Measurements from ENCODE around the gene PTPRT.

Gene PTPRT

GRCh38 chr20:43189554-43190331 is at the start of gene PTPRT:
PTPRT (minus strand) TSS chr20:43189906; CDS start chr20:43189733, 173 bp downstream.
- DNase-seq: no peak

- DNase-seq: no peak
These were observed 49.1 kb upstream of the PTPRT start for GRCh38 chr20:43238833-43239232.

- DNase-seq: no peak
These were observed 48.6 kb upstream of the PTPRT start for GRCh38 chr20:43238266-43238665.

GRCh38 chr20:43237651-43238168 is 48.0 kb upstream of the PTPRT start:
- no peak for DNase-seq

GRCh38 chr20:43235998-43236397 is 46.3 kb upstream of the PTPRT start:
- DNase-seq: no peak

- no peak for DNase-seq
These were observed 42.1 kb upstream of the PTPRT start for GRCh38 chr20:43231829-43232228.

GRCh38 chr20:43229696-43230095 is 40.0 kb upstream of the PTPRT start:
- no peak for DNase-seq

- no peak for DNase-seq
These were observed 30.9 kb upstream of the PTPRT start for GRCh38 chr20:43220612-43221011.

- no peak for DNase-seq
These were observed 21.2 kb upstream of the PTPRT start for GRCh38 chr20:43210901-43211300.

GRCh38 chr20:43209831-43210230 is 20.1 kb upstream of the PTPRT start:
- no peak for DNase-seq

GRCh38 chr20:43205699-43206098 is 16.0 kb upstream of the PTPRT start:
- no peak for DNase-seq

- no peak for DNase-seq
These were observed 12.4 kb upstream of the PTPRT start for GRCh38 chr20:43202100-43202499.

- DNase-seq: no peak
These were observed 8.9 kb upstream of the PTPRT start for GRCh38 chr20:43198607-43199006.

GRCh38 chr20:43196243-43196642 is 6.5 kb upstream of the PTPRT start:
- DNase-seq: no peak

- DNase-seq: no peak
These were observed 4.4 kb upstream of the PTPRT start for GRCh38 chr20:43194137-43194536.

- no peak for DNase-seq
These were observed 3.7 kb upstream of the PTPRT start for GRCh38 chr20:43193443-43193842.

- DNase-seq: no peak
These were observed 2.5 kb upstream of the PTPRT start for GRCh38 chr20:43191946-43192863.

GRCh38 chr20:43191143-43191542 is 1.4 kb upstream of the PTPRT start:
- no peak for DNase-seq

GRCh38 chr20:43190332-43190953 is 737 bp upstream of the PTPRT start:
- no peak for DNase-seq

GRCh38 chr20:43188861-43189553 is 699 bp downstream of the PTPRT start:
- DNase-seq: no peak

- DNase-seq: no peak
These were observed 1.5 kb downstream of the PTPRT start for GRCh38 chr20:43188234-43188653.

GRCh38 chr20:43187476-43188233 is 2.1 kb downstream of the PTPRT start:
- peak; percentile 5 for DNase-seq
